Adrenal gland (tissue), 5 donors: ENCODE measurements around the gene MAP2K1.

ENCODE experiments used
- CTCF ChIP-seq, 6 experiments: fragments of 450-650 bp in 4 of 6; fragments of 200-600 bp in 2 of 6; sonication (generic) in 1 of 6; IDR thresholded peaks; 1 replicate in 5 of 6; 2 replicates in 1 of 6; pipeline versions ENCODE4 v1.5.1 to v1.8.0; 2016 to 2021; ENCODE audit warnings: antibody characterized with exemption in 6 of 6, mild to moderate bottlenecking in 2 of 6, moderate library complexity in 1 of 6
- POLR2A ChIP-seq, 2 donors: fragments of 450-650 bp; IDR thresholded peaks; one replicate each; pipeline ENCODE4 v1.6.1; 2017; ENCODE audit warnings: antibody characterized with exemption in 2 of 2, mild to moderate bottlenecking in 2 of 2, moderate library complexity in 1 of 2
- donor health status: DM: no; HTN: no; CAD: no.

DNA sequence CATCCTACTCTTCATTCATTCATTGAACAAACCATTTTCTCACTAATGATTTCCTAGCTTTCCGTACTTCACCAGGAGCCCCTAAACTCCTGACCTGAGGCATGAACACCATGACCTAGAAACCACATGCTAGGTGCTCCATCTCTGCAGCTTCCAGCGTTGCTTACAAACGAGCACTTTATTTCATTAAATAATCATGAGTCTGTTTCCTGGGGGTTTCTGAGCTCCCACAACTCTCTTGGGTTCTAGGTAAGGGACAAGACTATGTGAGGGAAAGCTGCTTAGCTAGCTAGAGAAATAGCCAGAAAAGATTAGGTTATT is 1.3 kb downstream of the MAP2K1 start:
- no peak for TF ChIP-seq POLR2A (IDR thresholded peaks at IDR 0.05)
- TF ChIP-seq CTCF (IDR thresholded peaks at IDR 0.05): no peak
